HEK293 (cell line): Measurements from ENCODE around the gene NDST4.

Source experiments
- GFI1B ChIP-seq: fragments of 450-650 bp; formaldehyde crosslinking; IDR thresholded peaks from 2 replicates; pipeline ENCODE4 v1.5.1; 2016; ENCODE audit warnings: missing biosample characterization, missing genetic modification characterization
- SCRT2 ChIP-seq: fragments of 450-650 bp; formaldehyde crosslinking; IDR thresholded peaks from 2 replicates; pipeline ENCODE4 v1.5.1; 2016; ENCODE audit warnings: missing biosample characterization, missing genetic modification characterization
- ZNF133 ChIP-seq: fragments of 450-650 bp; formaldehyde crosslinking; IDR thresholded peaks from 2 replicates; pipeline ENCODE4 v1.5.1; 2016; ENCODE audit warnings: missing biosample characterization, missing genetic modification characterization
- ZNF138 ChIP-seq: fragments of 450-650 bp; formaldehyde crosslinking; IDR thresholded peaks from 2 replicates; pipeline ENCODE4 v1.5.1; 2016; ENCODE audit warnings: missing biosample characterization, missing genetic modification characterization, borderline replicate concordance
- ZNF274 ChIP-seq, 2 experiments: fragments of 200-500 bp in 1 of 2; fragments of 450-650 bp in 1 of 2; sonication (Bioruptor generic) in 1 of 2; formaldehyde crosslinking in 1 of 2; IDR thresholded peaks; 2 replicates each; pipeline versions ENCODE4 v1.5.1 to v1.6.1; 2014 to 2016; ENCODE audit warnings: borderline replicate concordance in 1 of 2, inconsistent platforms in 1 of 2, low read length in 1 of 2, missing biosample characterization in 1 of 2, missing genetic modification characterization in 1 of 2
- ZNF768 ChIP-seq: fragments of 450-650 bp; formaldehyde crosslinking; IDR thresholded peaks from 2 replicates; pipeline ENCODE4 v1.5.1; 2018; ENCODE audit warnings: missing biosample characterization, mild to moderate bottlenecking, missing genetic modification characterization
- ZSCAN16 ChIP-seq: fragments of 450-650 bp; formaldehyde crosslinking; IDR thresholded peaks from 2 replicates; pipeline ENCODE4 v1.5.1; 2016; ENCODE audit warnings: missing biosample characterization, missing genetic modification characterization
- TF ChIP-seq, protein P1 (sequence below): fragments of 450-650 bp; formaldehyde crosslinking; IDR thresholded peaks from 2 replicates; pipeline ENCODE4 v1.5.1; 2016; ENCODE audit warnings: missing biosample characterization, missing genetic modification characterization
- TF ChIP-seq, protein P2 (sequence below): fragments of 450-650 bp; formaldehyde crosslinking; IDR thresholded peaks from 2 replicates; pipeline ENCODE4 v1.5.1; 2016; ENCODE audit warnings: missing biosample characterization, missing genetic modification characterization
- TF ChIP-seq, protein P3 (sequence below): fragments of 450-650 bp; formaldehyde crosslinking; optimal IDR thresholded peaks from 2 replicates; pipeline ENCODE3; 2016; ENCODE audit warnings: missing biosample characterization, mild to moderate bottlenecking, missing genetic modification characterization

DNA sequence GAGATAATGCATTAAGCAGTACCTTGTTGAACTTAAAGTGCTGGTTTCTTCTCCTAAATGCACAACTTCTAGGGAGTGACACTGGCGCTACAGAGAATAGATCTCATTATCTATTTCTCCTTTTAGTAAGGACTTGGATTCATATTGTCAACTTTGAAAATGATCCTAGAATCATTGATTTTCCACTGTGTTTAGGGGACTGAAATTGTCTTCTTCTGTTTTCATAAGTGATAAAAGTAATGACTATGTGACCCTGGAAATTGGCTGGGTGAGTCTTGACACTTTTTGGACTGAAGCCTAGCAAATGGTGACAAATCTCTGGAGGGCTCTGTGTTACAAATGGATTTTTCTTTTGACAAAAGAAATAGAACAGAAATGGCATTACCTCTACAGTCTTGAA, 167.8 kb downstream of the NDST4 start:
- TF ChIP-seq, protein P1, sequence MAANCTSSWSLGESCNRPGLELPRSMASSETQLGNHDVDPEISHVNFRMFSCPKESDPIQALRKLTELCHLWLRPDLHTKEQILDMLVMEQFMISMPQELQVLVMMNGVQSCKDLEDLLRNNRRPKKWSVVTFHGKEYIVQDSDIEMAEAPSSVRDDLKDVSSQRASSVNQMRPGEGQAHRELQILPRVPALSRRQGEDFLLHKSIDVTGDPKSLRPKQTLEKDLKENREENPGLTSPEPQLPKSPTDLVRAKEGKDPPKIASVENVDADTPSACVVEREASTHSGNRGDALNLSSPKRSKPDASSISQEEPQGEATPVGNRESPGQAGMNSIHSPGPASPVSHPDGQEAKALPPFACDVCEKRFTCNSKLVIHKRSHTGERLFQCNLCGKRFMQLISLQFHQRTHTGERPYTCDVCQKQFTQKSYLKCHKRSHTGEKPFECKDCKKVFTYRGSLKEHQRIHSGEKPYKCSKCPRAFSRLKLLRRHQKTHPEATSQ, result no peak
- TF ChIP-seq ZSCAN16 (tag by site-specific recombination) (no peak), ZNF274 (IDR thresholded peaks at IDR 0.05; ENCODE audit: low read length) (no peak), ZNF274 (tag by site-specific recombination; IDR thresholded peaks at IDR 0.05; ENCODE audit: borderline replicate concordance) (no peak), ZNF138 (tag by site-specific recombination) (no peak), SCRT2 (tag by site-specific recombination) (no peak), ZNF133 (tag by site-specific recombination) (no peak), ZNF768 (tag by site-specific recombination) (no peak), GFI1B (tag by site-specific recombination) (no peak)
- TF ChIP-seq, protein P2, sequence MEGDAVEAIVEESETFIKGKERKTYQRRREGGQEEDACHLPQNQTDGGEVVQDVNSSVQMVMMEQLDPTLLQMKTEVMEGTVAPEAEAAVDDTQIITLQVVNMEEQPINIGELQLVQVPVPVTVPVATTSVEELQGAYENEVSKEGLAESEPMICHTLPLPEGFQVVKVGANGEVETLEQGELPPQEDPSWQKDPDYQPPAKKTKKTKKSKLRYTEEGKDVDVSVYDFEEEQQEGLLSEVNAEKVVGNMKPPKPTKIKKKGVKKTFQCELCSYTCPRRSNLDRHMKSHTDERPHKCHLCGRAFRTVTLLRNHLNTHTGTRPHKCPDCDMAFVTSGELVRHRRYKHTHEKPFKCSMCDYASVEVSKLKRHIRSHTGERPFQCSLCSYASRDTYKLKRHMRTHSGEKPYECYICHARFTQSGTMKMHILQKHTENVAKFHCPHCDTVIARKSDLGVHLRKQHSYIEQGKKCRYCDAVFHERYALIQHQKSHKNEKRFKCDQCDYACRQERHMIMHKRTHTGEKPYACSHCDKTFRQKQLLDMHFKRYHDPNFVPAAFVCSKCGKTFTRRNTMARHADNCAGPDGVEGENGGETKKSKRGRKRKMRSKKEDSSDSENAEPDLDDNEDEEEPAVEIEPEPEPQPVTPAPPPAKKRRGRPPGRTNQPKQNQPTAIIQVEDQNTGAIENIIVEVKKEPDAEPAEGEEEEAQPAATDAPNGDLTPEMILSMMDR (tag by site-specific recombination), result no peak
- TF ChIP-seq, protein P3, sequence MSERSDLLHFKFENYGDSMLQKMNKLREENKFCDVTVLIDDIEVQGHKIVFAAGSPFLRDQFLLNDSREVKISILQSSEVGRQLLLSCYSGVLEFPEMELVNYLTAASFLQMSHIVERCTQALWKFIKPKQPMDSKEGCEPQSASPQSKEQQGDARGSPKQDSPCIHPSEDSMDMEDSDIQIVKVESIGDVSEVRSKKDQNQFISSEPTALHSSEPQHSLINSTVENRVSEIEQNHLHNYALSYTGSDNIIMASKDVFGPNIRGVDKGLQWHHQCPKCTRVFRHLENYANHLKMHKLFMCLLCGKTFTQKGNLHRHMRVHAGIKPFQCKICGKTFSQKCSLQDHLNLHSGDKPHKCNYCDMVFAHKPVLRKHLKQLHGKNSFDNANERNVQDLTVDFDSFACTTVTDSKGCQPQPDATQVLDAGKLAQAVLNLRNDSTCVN (tag by site-specific recombination), result no peak
